Spleen (tissue), 7 donors: Measurements from ENCODE around the gene MYO1A.

Experiments
- CTCF ChIP-seq, 11 experiments: fragments of 200-600 bp in 7 of 11; fragments of 450-650 bp in 4 of 11; sonication (generic) in 4 of 11; IDR thresholded peaks in 8 of 11; conservative IDR thresholded peaks in 3 of 11; 1 replicate in 7 of 11; 2 replicates in 4 of 11; pipeline versions ENCODE4 v1.4.0 to v1.8.0; 2016 to 2021; ENCODE audit warnings: antibody characterized with exemption in 11 of 11, inconsistent platforms in 4 of 11, mild to moderate bottlenecking in 1 of 11
- POLR2AphosphoS5 ChIP-seq, 3 donors: sonication (generic); formaldehyde crosslinking; IDR thresholded peaks; one replicate each; pipeline ENCODE4 v1.5.1; 2017; ENCODE audit warnings: antibody characterized with exemption in 3 of 3
- donor health status: DM: no; HTN: no; CAD: no; lungs with moderate emphysema.
- donor health status: DM: no; HTN: no; CAD: no.
- donor health status: DM: no; HTN: no; CAD: no.

DNA sequence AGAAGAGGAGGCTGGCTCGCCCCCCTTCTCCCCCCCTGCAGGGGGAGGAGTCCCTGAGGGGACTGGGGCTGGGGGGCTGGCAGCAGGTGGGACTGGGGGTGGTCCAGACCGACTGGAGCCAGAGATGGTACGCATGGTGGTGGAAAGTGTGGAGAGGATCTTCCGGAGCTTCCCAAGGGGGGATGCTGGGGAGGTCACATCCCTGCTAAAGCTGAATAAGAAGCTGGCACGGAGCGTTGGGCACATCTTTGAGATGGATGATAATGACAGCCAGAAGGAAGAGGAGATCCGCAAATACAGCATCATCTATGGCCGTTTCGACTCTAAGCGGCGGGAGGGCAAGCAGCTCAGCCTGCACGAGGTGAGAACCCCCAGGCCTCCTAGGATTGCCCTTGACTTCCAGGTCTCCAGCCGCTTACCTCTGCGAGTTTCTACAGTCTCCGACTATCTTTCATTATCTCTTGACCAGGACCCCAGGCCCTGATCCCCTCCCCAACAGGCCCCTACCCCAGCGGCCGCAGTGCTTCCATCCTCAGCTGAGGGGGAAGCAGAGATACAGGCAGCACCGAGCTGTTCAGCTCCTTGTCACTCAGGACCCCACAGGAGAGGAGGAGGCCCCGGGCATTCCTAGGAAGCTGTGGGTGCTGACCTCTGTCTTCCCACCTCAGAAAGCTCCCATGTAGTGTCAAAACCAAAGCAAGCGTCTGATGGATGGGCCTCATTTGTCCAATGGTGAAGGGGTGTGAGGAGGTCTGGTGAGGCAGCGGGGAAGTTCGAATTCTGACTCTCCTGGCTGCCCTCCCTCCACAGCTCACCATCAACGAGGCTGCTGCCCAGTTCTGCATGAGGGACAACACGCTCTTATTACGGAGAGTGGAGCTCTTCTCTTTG is 42.0 kb upstream of the MYO1A start:
- TF ChIP-seq CTCF (IDR thresholded peaks at IDR 0.05 in 8 of 11, conservative IDR thresholded peaks at IDR 0.05 in 3 of 11), result no peak
- TF ChIP-seq POLR2AphosphoS5 (IDR thresholded peaks at IDR 0.05), result peak in 1 of 3 donors; percentile 21
